Breast epithelium (tissue), 4 donors: ENCODE data around the gene PITX2. TPM values are rescaled to one million over a fixed set of nuclear protein-coding genes. Genes with fewer than 3 reads are reported as not detected.

Source experiments
- DNase-seq, 2 donors: peaks; one replicate each; pipeline ENCODE4 v3.0.0-alpha.2; 2019; ENCODE audit warnings: low spot score in 2 of 2
- H3K27ac ChIP-seq, 2 donors: fragments of 200-600 bp; sonication (generic) in 1 of 2; one replicate each; pipeline ENCODE4 v1.5.1; 2016 to 2019; ENCODE audit warnings: mild to moderate bottlenecking in 1 of 2
- H3K27me3 ChIP-seq, 2 donors: fragments of 200-600 bp; sonication (generic) in 1 of 2; one replicate each; pipeline versions ENCODE4 v1.5.1 to v1.6.0; 2017 to 2019; ENCODE audit warnings: control low read depth in 1 of 2, mild to moderate bottlenecking in 1 of 2
- H3K36me3 ChIP-seq: fragments of 200-600 bp; one replicate; pipeline ENCODE4 v1.5.1; 2019
- H3K4me1 ChIP-seq, 2 donors: fragments of 200-600 bp; sonication (generic); one replicate each; pipeline ENCODE4 v1.5.1; 2016 to 2019; ENCODE audit warnings: control low read depth in 1 of 2
- H3K4me3 ChIP-seq, 3 donors: fragments of 200-600 bp; sonication (generic); 1 replicate in 2 of 3; 2 replicates in 1 of 3; pipeline ENCODE4 v1.5.1; 2016 to 2019; ENCODE audit warnings: mild to moderate bottlenecking in 3 of 3, moderate library complexity in 2 of 3
- H3K9me3 ChIP-seq, 2 donors: fragments of 200-600 bp; sonication (generic) in 1 of 2; one replicate each; pipeline ENCODE4 v1.5.1; 2016 to 2019; ENCODE audit warnings: control low read depth in 1 of 2
- CTCF ChIP-seq, 3 donors: fragments of 450-650 bp; IDR thresholded peaks; one replicate each; pipeline ENCODE4 v1.5.1; 2016 to 2017; ENCODE audit warnings: antibody characterized with exemption in 3 of 3, mild to moderate bottlenecking in 3 of 3, moderate library complexity in 3 of 3
- POLR2A ChIP-seq: fragments of 450-650 bp; IDR thresholded peaks from one replicate; pipeline ENCODE4 v1.6.1; 2016; ENCODE audit warnings: antibody characterized with exemption, mild to moderate bottlenecking, moderate library complexity
- POLR2AphosphoS5 ChIP-seq, 3 donors: sonication (generic); formaldehyde crosslinking; IDR thresholded peaks; one replicate each; pipeline ENCODE4 v1.6.1; 2017; ENCODE audit warnings: antibody characterized with exemption in 3 of 3
- intact Hi-C: fragments of 100-400 bp; cut with DNase I; formaldehyde crosslinking; loops from one replicate; pipeline ENCODE4 v1.15.1; 2023; ENCODE audit warnings: low total_unique reads
- total RNA-seq, 3 donors: library from RNA; depleted of rRNA; stranded (reverse); fragments of >200 nt; gene quantifications; one replicate each; pipeline ENCODE4 v1.1.0, GENCODE V29; 2016

Gene PITX2
- total RNA-seq, 3 donors from 2014 or later, result 0.33 to 2.6 TPM; not detected in 1

DNA sequence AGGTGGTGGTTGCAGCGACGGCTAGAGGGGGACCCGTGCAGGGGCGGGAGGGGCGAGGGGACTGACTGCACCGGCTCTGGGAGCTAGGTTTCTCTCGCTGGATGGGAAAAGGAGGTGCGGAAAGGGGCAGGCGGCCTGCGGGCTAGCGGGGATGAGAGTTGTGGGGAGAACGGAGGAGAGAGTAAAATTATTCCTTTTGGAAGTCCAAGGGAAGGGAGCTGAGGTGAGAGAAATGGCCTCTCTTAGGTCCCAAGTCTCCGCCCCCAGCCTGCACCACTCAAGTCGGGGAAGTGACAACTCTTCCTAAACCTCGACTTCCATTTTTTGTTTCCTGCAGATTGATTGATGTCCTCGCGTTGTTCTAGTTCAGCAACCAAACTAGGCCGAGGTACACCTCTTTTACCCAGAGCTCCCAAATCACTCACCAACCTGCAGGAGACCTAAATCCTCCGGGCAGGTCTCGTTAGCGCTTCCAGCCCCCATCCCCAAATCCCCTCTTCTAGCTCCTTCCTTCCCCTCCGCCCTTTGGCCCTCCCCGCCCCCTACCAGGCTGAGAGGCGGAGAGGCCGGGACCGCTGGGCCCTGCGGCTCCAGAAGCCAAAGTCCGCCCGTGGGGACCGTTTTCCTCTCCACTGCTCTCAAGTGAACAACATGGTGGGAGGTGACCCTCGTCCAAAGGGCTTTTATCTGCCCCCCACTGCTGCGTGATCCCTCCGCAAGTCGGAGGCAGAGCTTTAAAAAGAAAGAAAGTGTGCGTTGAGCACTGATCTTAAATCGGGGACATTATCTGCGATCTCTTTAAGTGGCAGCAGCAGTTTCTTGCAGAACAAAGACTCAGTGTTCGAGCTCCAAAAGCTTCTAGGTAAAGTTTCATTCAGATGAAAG lies 7.3 kb downstream of the PITX2 start:
- no peaks in the 10 kb centered on the region for H3K9me3 ChIP-seq
- H3K36me3 ChIP-seq, result no peaks in the 10 kb centered on the region
- TF ChIP-seq CTCF (IDR thresholded peaks at IDR 0.05) (no peak), POLR2A (no peak), POLR2AphosphoS5 (IDR thresholded peaks at IDR 0.05) (no peak)
- no peak for DNase-seq
- H3K4me1 ChIP-seq, result no peaks in the 10 kb centered on the region
- no peak overlapping the region for H3K27ac ChIP-seq
- intact Hi-C loops, result no loop called here
- H3K27me3 ChIP-seq, result peaks cover 8 to 98% of the 10 kb centered on the region in 2 donors
- H3K4me3 ChIP-seq, result no peak overlapping the region

GRCh38 chr4:110614976-110615352 lies 7.9 kb downstream of the PITX2 start:
- H3K4me1 ChIP-seq, result no peaks in the 10 kb centered on the region

DNA sequence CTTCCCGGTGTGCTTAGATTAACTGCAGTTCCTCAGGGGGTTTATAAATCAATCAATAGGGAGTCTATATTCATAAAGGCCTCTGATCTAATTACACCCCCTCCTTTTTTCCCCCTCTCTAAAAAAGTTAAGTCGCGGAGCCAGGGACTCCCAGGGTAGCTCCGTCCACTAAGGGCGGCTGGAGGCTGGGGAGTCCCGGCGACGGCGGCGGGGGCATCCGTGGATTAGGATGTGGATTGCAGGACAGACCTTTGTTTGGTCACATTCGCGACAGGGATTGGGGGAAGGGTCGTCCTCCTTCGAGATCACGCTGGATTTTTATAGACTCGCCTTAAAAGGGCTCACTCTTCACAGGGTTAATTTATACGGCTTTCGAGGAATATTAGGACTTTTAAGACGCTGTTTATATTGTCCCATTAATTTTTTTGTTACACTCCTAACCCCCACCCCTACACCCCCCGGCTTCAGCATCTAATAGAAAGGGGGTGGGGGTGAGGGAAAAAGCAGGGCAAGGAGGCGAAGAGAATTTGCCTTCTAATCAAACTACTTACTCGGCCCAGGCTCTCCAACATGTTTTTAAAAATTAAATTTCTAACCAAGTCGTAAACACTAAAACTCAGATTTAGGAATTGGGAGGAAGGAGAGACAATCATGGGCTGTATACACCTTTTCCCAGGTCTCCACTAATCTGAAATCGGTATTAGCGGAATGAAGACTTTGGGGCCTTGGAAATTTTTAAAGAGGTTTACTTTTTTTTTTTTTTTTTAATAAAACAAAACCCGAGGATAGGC lies 8.5 kb downstream of the PITX2 start:
- H3K4me3 ChIP-seq, result no peak overlapping the region
- no peaks in the 10 kb centered on the region for H3K4me1 ChIP-seq
- intact Hi-C loops, result no loop called here
- TF ChIP-seq CTCF (IDR thresholded peaks at IDR 0.05), result no peak
- no peak for TF ChIP-seq POLR2AphosphoS5 (IDR thresholded peaks at IDR 0.05)
- TF ChIP-seq POLR2A, result no peak
- H3K27ac ChIP-seq, result no peak overlapping the region
- peaks cover 8 to 96% of the 10 kb centered on the region in 2 donors for H3K27me3 ChIP-seq
- H3K36me3 ChIP-seq, result no peaks in the 10 kb centered on the region
- DNase-seq, result no peak
- no peaks in the 10 kb centered on the region for H3K9me3 ChIP-seq

More at GRCh38 chr4:110614976-110615352, 7.9 kb downstream of the PITX2 start:
- no peak overlapping the region for H3K27ac ChIP-seq
- no peak for TF ChIP-seq CTCF (IDR thresholded peaks at IDR 0.05)
- no peak for TF ChIP-seq POLR2AphosphoS5 (IDR thresholded peaks at IDR 0.05)
- no peak for TF ChIP-seq POLR2A
- peaks cover 8 to 96% of the 10 kb centered on the region in 2 donors for H3K27me3 ChIP-seq
- no peaks in the 10 kb centered on the region for H3K9me3 ChIP-seq
- H3K36me3 ChIP-seq, result no peaks in the 10 kb centered on the region
- H3K4me3 ChIP-seq, result no peak overlapping the region
- DNase-seq, result no peak
- intact Hi-C loops, result no loop called here

DNA sequence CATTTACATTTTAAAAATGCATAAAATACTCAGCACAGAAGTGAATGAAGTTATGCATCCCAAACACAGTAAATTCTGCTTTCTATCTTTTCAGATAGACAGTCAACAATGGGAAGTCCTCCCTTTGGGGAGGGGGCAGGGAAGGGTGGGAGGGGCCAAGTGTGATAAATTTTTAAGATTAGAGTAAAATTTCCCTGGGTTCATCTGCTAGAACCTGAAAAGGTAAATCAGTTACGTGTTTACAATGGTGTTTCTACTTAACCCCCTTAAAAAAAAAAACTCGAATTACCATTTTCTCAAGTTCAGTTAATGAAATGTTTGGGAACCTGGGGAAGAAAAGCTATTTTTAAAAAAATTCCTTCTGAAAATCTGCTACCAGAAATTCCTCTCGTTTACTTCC lies 9.1 kb downstream of the PITX2 start:
- no peaks in the 10 kb centered on the region for H3K9me3 ChIP-seq
- H3K36me3 ChIP-seq, result no peaks in the 10 kb centered on the region
- peaks cover 8 to 96% of the 10 kb centered on the region in 2 donors for H3K27me3 ChIP-seq
- no peak overlapping the region for H3K27ac ChIP-seq
- intact Hi-C loops, result no loop called here
- H3K4me3 ChIP-seq, result no peak overlapping the region
- DNase-seq, result no peak
- H3K4me1 ChIP-seq, result no peaks in the 10 kb centered on the region
- no peak for TF ChIP-seq POLR2AphosphoS5 (IDR thresholded peaks at IDR 0.05)
- TF ChIP-seq CTCF (IDR thresholded peaks at IDR 0.05), result no peak
- TF ChIP-seq POLR2A, result no peak
